ENCODE data around the gene KHDRBS2.

DNA sequence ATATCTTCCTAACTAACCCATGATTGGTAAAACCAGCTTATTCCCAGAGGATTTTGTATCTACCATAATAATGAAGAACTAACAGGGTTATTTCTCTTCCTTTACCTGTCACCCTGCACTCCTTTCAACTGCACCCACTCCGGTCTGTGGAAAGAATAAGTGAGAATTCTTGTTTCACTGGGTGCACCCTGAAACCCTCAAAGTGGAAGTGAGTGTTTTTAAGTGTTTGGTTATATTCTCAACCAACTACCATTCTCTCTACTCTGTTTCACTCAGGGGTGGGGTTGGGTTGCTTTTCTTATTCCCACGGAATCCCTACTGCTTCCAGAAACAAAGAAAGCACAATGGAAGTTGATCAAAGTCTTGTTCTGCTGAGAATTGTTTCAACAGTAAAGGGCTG lies 42.6 kb upstream of the KHDRBS2 start:
- TF ChIP-seq, protein P1, sequence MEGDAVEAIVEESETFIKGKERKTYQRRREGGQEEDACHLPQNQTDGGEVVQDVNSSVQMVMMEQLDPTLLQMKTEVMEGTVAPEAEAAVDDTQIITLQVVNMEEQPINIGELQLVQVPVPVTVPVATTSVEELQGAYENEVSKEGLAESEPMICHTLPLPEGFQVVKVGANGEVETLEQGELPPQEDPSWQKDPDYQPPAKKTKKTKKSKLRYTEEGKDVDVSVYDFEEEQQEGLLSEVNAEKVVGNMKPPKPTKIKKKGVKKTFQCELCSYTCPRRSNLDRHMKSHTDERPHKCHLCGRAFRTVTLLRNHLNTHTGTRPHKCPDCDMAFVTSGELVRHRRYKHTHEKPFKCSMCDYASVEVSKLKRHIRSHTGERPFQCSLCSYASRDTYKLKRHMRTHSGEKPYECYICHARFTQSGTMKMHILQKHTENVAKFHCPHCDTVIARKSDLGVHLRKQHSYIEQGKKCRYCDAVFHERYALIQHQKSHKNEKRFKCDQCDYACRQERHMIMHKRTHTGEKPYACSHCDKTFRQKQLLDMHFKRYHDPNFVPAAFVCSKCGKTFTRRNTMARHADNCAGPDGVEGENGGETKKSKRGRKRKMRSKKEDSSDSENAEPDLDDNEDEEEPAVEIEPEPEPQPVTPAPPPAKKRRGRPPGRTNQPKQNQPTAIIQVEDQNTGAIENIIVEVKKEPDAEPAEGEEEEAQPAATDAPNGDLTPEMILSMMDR (IDR thresholded peaks at IDR 0.05), result no peak
- TF ChIP-seq POLR2A (IDR thresholded peaks at IDR 0.05), result no peak
